Esophagus squamous epithelium (tissue), 5 donors: ENCODE measurements around the gene KRT4. TPM values are rescaled to one million over a fixed set of nuclear protein-coding genes. Genes with fewer than 3 reads are reported as not detected.

ENCODE experiments used
- DNase-seq: peaks from one replicate; lab custom pipeline; 2025; lab: John Stamatoyannopoulos, UW
- H3K27ac ChIP-seq, 4 donors: fragments of 200-600 bp; sonication (generic); one replicate each; pipeline ENCODE4 v1.5.1; 2016 to 2019; ENCODE audit warnings: mild to moderate bottlenecking in 1 of 4
- H3K27me3 ChIP-seq, 4 donors: fragments of 200-600 bp; sonication (generic); 1 replicate in 3 of 4; 2 replicates in 1 of 4; pipeline versions ENCODE4 v1.5.1 to v1.6.0; 2017 to 2021; ENCODE audit warnings: antibody characterized with exemption in 1 of 4
- H3K36me3 ChIP-seq, 3 donors: fragments of 200-600 bp; sonication (generic); one replicate each; pipeline ENCODE4 v1.5.1; 2016 to 2019
- H3K4me1 ChIP-seq, 3 donors: fragments of 200-600 bp; sonication (generic); one replicate each; pipeline ENCODE4 v1.5.1; 2017 to 2019
- H3K4me3 ChIP-seq, 4 donors: fragments of 200-600 bp; sonication (generic); 1 replicate in 3 of 4; 2 replicates in 1 of 4; pipeline ENCODE4 v1.5.1; 2016 to 2019; ENCODE audit warnings: mild to moderate bottlenecking in 2 of 4, moderate library complexity in 1 of 4
- H3K9me3 ChIP-seq, 3 donors: fragments of 200-600 bp; sonication (generic); one replicate each; pipeline ENCODE4 v1.5.1; 2016 to 2019
- POLR2A ChIP-seq, 4 donors: fragments of 450-650 bp; IDR thresholded peaks; one replicate each; pipeline ENCODE4 v1.6.1; 2017; ENCODE audit warnings: antibody characterized with exemption in 4 of 4, mild to moderate bottlenecking in 4 of 4, moderate library complexity in 3 of 4
- WGBS, 2 donors: methylation state at CpG; one replicate each; pipeline ENCODE4 v1.1.5; 2018; 5-methylcytosine and 5-hydroxymethylcytosine counted together
- intact Hi-C: fragments of 100-400 bp; cut with DNase I; formaldehyde crosslinking; loops from one replicate; pipeline ENCODE4 v1.15.0; 2022
- total RNA-seq, 4 donors: library from RNA; depleted of rRNA; stranded (reverse); fragments of >200 nt; gene quantifications; one replicate each; pipeline ENCODE4 v1.1.0, GENCODE V29; 2016
- TF ChIP-seq, protein P1 (sequence below), 6 experiments: fragments of 450-650 bp in 4 of 6; fragments of 200-600 bp in 2 of 6; sonication (generic) in 2 of 6; IDR thresholded peaks; one replicate each; pipeline ENCODE4 v1.5.1; 2016 to 2019; ENCODE audit warnings: antibody characterized with exemption in 6 of 6, mild to moderate bottlenecking in 4 of 6, moderate library complexity in 4 of 6
- donor health status: DM: yes; HTN: yes; CAD: no.

Gene KRT4
- total RNA-seq, 4 donors from 2014 or later = 3,147 to 27,876 (median 8,563) TPM

DNA sequence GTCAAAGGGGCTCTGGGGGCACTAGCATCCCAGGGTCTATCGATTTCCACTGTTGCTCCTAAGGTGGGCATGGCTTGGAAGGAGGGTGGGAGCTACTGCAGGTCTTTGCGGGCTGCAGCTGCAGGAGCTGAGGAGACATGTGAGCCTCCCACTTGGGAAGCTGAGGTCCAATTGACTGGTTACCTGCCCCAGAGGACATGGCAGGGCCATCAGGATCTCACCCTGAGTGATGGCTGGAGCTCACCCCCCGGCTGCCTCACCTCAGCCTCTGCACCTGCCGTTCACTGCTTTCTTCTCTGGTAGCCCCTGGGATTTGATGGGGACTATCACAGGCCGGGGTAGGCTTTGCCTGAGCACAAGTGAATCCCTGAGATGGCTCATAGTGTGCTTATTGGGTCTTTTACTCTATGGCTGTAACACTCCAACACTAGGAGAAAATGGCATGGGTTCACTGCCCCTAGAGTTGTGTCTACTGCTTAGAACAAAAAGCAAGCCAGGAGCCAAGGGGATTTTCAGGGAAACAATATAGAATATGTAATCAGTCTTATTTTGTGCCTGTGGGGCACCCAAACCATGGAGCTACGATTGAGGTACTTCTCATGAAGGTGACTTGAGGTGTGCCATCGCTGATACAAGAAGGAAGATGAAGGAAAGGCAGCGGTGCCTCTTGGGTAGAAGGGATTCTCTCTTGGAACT, 3.2 kb upstream of the KRT4 start:
- DNase-seq = no peak
- intact Hi-C loops = no loop called here

GRCh38 chr12:52815676-52816588, 2.0 kb upstream of the KRT4 start:
- 84 to 88% methylated on average over 6 to 8 of the region's 9 CpGs for WGBS, 2 donors
- Histone ChIP-seq H3K9me3 (no peaks in the 10 kb centered on the region), H3K4me1 (peaks cover 0 to 62% (median 4%) of the 10 kb centered on the region in 3 donors), H3K27ac (no peak overlapping the region), H3K4me3 (no peak overlapping the region), H3K27me3 (peaks cover 0 to 13% (median 0%) of the 10 kb centered on the region in 4 donors), H3K36me3 (peaks cover 0 to 11% (median 0%) of the 10 kb centered on the region in 3 donors)
- no peak for DNase-seq
- TF ChIP-seq, protein P1, sequence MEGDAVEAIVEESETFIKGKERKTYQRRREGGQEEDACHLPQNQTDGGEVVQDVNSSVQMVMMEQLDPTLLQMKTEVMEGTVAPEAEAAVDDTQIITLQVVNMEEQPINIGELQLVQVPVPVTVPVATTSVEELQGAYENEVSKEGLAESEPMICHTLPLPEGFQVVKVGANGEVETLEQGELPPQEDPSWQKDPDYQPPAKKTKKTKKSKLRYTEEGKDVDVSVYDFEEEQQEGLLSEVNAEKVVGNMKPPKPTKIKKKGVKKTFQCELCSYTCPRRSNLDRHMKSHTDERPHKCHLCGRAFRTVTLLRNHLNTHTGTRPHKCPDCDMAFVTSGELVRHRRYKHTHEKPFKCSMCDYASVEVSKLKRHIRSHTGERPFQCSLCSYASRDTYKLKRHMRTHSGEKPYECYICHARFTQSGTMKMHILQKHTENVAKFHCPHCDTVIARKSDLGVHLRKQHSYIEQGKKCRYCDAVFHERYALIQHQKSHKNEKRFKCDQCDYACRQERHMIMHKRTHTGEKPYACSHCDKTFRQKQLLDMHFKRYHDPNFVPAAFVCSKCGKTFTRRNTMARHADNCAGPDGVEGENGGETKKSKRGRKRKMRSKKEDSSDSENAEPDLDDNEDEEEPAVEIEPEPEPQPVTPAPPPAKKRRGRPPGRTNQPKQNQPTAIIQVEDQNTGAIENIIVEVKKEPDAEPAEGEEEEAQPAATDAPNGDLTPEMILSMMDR (IDR thresholded peaks at IDR 0.05) = no peak
- intact Hi-C loops = no loop called here

More for the DNA sequence above, 3.2 kb upstream of the KRT4 start:
- Histone ChIP-seq H3K27ac (no peak overlapping the region), H3K4me1 (peaks cover 0 to 71% (median 8%) of the 10 kb centered on the region in 3 donors), H3K4me3 (no peak overlapping the region), H3K36me3 (no peaks in the 10 kb centered on the region), H3K9me3 (no peaks in the 10 kb centered on the region), H3K27me3 (peaks cover 0 to 13% (median 0%) of the 10 kb centered on the region in 4 donors)
- WGBS, 2 donors = 90 to 91% methylated on average over 3 to 5 of the region's 8 CpGs
- TF ChIP-seq, protein P1 (IDR thresholded peaks at IDR 0.05) = no peak
- no peak for TF ChIP-seq POLR2A (IDR thresholded peaks at IDR 0.05)

GRCh38 chr12:52815161-52815560, 1.2 kb upstream of the KRT4 start:
- no peak for DNase-seq

GRCh38 chr12:52814710-52815155, 817 bp upstream of the KRT4 start:
- peaks cover 0 to 51% (median 4%) of the 10 kb centered on the region in 3 donors for H3K4me1 ChIP-seq
- no peak overlapping the region for H3K4me3 ChIP-seq
- H3K27me3 ChIP-seq = peaks cover 0 to 13% (median 0%) of the 10 kb centered on the region in 4 donors
- 77 to 89% methylated on average over 2 to 3 of the region's 4 CpGs for WGBS, 2 donors
- H3K36me3 ChIP-seq = peaks cover 0 to 16% (median 0%) of the 10 kb centered on the region in 3 donors
- no peak for DNase-seq
- intact Hi-C loops = no loop called here
- TF ChIP-seq, protein P1 (IDR thresholded peaks at IDR 0.05) = no peak
- no peak for TF ChIP-seq POLR2A (IDR thresholded peaks at IDR 0.05)
- H3K27ac ChIP-seq = peak overlapping the region in 3 of 4 donors; percentile 75 to 84 (median 75)
- H3K9me3 ChIP-seq = no peaks in the 10 kb centered on the region

More at GRCh38 chr12:52815161-52815560, 1.2 kb upstream of the KRT4 start:
- WGBS, 2 donors = 93 to 95% methylated on average over 4 of the region's 4 CpGs
- Histone ChIP-seq H3K27me3 (peaks cover 0 to 13% (median 0%) of the 10 kb centered on the region in 4 donors), H3K27ac (peak overlapping the region in 2 of 4 donors; percentile 75 to 84), H3K4me1 (peaks cover 0 to 56% (median 4%) of the 10 kb centered on the region in 3 donors), H3K4me3 (no peak overlapping the region), H3K9me3 (no peaks in the 10 kb centered on the region), H3K36me3 (peaks cover 0 to 12% (median 0%) of the 10 kb centered on the region in 3 donors)
- intact Hi-C loops = no loop called here
- TF ChIP-seq, protein P1 (IDR thresholded peaks at IDR 0.05) = no peak
- no peak for TF ChIP-seq POLR2A (IDR thresholded peaks at IDR 0.05)
